GM12875 (cell line): ENCODE measurements around the gene OVCA2.

ENCODE experiments used
- H3K4me3 ChIP-seq: one replicate; pipeline ENCODE4 v1.5.1; 2011; ENCODE audit warnings: low read depth, low read length, control low read depth
- CTCF ChIP-seq: IDR thresholded peaks from 2 replicates; pipeline ENCODE4 v1.5.1; 2011; ENCODE audit warnings: low read depth, mild to moderate bottlenecking, control low read depth, inconsistent platforms, low read length, moderate library complexity, borderline replicate concordance; ENCODE audit not compliant: insufficient read depth

OVCA2 gene

GRCh38 chr17:2084766-2085647 lies 43.2 kb downstream of the OVCA2 start:
- no peak for TF ChIP-seq CTCF
- no peak overlapping the region for H3K4me3 ChIP-seq

GRCh38 chr17:2085648-2085949 lies 43.8 kb downstream of the OVCA2 start:
- no peak overlapping the region for H3K4me3 ChIP-seq
- TF ChIP-seq CTCF, result no peak

- no peak for TF ChIP-seq CTCF
These were observed 44.5 kb downstream of the OVCA2 start for GRCh38 chr17:2086306-2086705.

GRCh38 chr17:2087597-2088211 lies 45.9 kb downstream of the OVCA2 start:
- H3K4me3 ChIP-seq, result no peak overlapping the region
- TF ChIP-seq CTCF, result no peak

More at GRCh38 chr17:2086306-2086705, 44.5 kb downstream of the OVCA2 start:
- H3K4me3 ChIP-seq, result no peak overlapping the region

- no peak for TF ChIP-seq CTCF
- peak overlapping the region; percentile 28 for H3K4me3 ChIP-seq
These were observed 47.2 kb downstream of the OVCA2 start for GRCh38 chr17:2089021-2089422.

GRCh38 chr17:2090210-2090641 lies 48.4 kb downstream of the OVCA2 start:
- H3K4me3 ChIP-seq, result peak overlapping the region; percentile 47
- TF ChIP-seq CTCF, result no peak
